Neural crest cell (in vitro differentiated cells): Measurements from ENCODE around the gene TUBB1. TPM values are rescaled to one million over a fixed set of nuclear protein-coding genes. Genes with fewer than 3 reads are reported as not detected.

ENCODE experiments used
- DNase-seq: peaks from one replicate; pipeline ENCODE4 v3.0.0; 2021; ENCODE audit warnings: low read depth, mixed read lengths, low spot score
- H3K27ac Mint-ChIP-seq: one replicate; pipeline ENCODE4 v1.8.0; 2021; ENCODE audit warnings: mild to moderate bottlenecking, mixed read lengths; ENCODE audit not compliant: unreplicated experiment
- H3K27me3 Mint-ChIP-seq: 2 replicates; pipeline ENCODE4 v1.8.0; 2021; ENCODE audit warnings: low read depth, mild to moderate bottlenecking, mixed read lengths
- H3K36me3 Mint-ChIP-seq: 2 replicates; pipeline ENCODE4 v1.8.0; 2021; ENCODE audit warnings: low read depth, mild to moderate bottlenecking, mixed read lengths
- H3K4me1 Mint-ChIP-seq: 2 replicates; pipeline ENCODE4 v1.8.0; 2021; ENCODE audit warnings: mixed read lengths
- H3K4me3 Mint-ChIP-seq: one replicate; pipeline ENCODE4 v1.8.0; 2021; ENCODE audit warnings: mild to moderate bottlenecking, mixed read lengths
- H3K9me3 Mint-ChIP-seq: 2 replicates; pipeline ENCODE4 v1.8.0; 2021; ENCODE audit warnings: mixed read lengths
- CTCF ChIP-seq: fragments of 200-600 bp; sonication (generic); conservative IDR thresholded peaks from 2 replicates; pipeline ENCODE4 v1.5.0; 2021; ENCODE audit warnings: antibody characterized with exemption, mild to moderate bottlenecking
- total RNA-seq: library from RNA; stranded (reverse); gene quantifications from 2 replicates; pipeline ENCODE4 v1.2.1, GENCODE V29; 2021

The TUBB1 gene
- total RNA-seq, 1 donor from 2014 or later = not detected

GRCh38 chr20:58992911-58993310 is 26.3 kb upstream of the TUBB1 start:
- H3K4me1 Mint-ChIP-seq = no peaks in the 10 kb centered on the region
- H3K4me3 Mint-ChIP-seq = no peak overlapping the region
- H3K36me3 Mint-ChIP-seq = peaks cover 17% of the 10 kb centered on the region
- H3K9me3 Mint-ChIP-seq = no peaks in the 10 kb centered on the region
- DNase-seq = no peak
- H3K27ac Mint-ChIP-seq = no peak overlapping the region
- no peaks in the 10 kb centered on the region for H3K27me3 Mint-ChIP-seq
- TF ChIP-seq CTCF = no peak

GRCh38 chr20:58993332-58994248 is 25.6 kb upstream of the TUBB1 start:
- no peaks in the 10 kb centered on the region for H3K27me3 Mint-ChIP-seq
- no peak for DNase-seq
- peaks cover 15% of the 10 kb centered on the region for H3K36me3 Mint-ChIP-seq
- H3K4me3 Mint-ChIP-seq = no peak overlapping the region
- H3K4me1 Mint-ChIP-seq = no peaks in the 10 kb centered on the region
- no peak for TF ChIP-seq CTCF
- H3K9me3 Mint-ChIP-seq = no peaks in the 10 kb centered on the region
- no peak overlapping the region for H3K27ac Mint-ChIP-seq

- TF ChIP-seq CTCF = no peak
- Mint-ChIP-seq H3K4me3 (no peak overlapping the region), H3K27ac (no peak overlapping the region), H3K36me3 (peaks cover 11% of the 10 kb centered on the region), H3K9me3 (no peaks in the 10 kb centered on the region), H3K4me1 (no peaks in the 10 kb centered on the region), H3K27me3 (no peaks in the 10 kb centered on the region)
- DNase-seq = no peak
These were observed 24.7 kb upstream of the TUBB1 start for GRCh38 chr20:58994390-58995159.

DNA sequence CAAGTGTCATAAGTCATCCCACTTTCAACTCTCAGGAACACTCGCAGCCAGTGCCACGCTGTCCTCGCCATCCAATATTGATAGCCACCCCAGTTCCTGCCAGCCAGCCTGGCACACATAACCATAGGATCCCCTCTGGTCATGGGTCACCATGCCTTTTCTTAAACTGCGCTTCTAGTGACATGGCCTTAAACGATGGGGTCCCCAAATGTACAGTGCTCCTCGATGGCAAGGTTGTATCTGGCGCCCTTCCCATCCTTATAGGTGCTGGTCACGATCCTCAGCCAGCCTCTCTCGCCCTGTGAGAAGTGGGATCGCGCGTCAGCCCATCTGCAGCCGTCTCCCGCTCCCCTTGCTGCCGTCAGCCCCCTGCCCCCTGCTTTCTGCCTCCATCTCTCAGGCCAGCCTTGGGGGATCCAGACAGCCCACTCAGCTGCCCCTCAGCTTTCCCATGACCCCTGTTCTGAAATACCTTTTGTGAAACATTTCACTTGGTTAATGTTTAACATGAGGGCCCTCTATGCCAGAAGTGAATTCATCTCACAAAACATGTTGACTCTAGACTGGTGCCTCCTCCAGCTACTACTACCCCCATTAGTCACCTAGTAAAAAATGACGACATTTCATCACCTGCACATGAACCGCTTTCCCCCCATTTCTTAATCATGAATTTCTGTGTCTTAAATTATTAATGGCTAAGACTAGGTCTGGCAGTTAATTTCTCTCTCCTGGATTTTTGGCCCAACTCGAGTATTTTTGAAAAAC is 23.6 kb upstream of the TUBB1 start:
- DNase-seq = no peak
- Mint-ChIP-seq H3K4me1 (no peaks in the 10 kb centered on the region), H3K36me3 (peaks cover 9% of the 10 kb centered on the region), H3K4me3 (no peak overlapping the region), H3K27me3 (no peaks in the 10 kb centered on the region), H3K9me3 (no peaks in the 10 kb centered on the region), H3K27ac (no peak overlapping the region)
- TF ChIP-seq CTCF = no peak

DNA sequence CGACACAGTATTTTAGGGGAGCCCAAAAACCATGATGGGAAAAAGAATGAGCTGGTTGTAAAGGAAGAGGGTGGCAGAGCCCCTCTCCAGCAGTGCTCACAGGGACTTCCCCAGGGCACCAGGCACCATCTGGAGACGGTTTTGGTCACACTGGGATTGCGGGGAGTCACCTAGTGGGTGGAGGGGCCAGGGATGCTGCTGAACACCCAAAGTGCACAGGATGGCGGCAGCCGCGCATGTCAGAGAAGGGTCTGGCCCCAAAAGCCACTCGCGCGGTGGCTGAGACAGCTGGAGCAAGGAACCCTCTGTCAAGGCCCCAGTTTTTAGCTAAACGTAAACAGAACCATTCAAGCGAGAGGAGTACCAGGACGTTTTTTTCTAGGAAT is 23.0 kb upstream of the TUBB1 start:
- TF ChIP-seq CTCF = no peak
- Mint-ChIP-seq H3K27me3 (no peaks in the 10 kb centered on the region), H3K9me3 (no peaks in the 10 kb centered on the region), H3K27ac (no peak overlapping the region), H3K4me1 (no peaks in the 10 kb centered on the region), H3K36me3 (peaks cover 9% of the 10 kb centered on the region), H3K4me3 (no peak overlapping the region)
- no peak for DNase-seq
